SK-N-SH treated with all-trans-retinoic acid at 6 μM for 48 hours (cell line): ENCODE measurements around the gene TMEM212.

Experiments
- ARNTL ChIP-seq: fragments of 450-650 bp; formaldehyde crosslinking; IDR thresholded peaks from 2 replicates; pipeline ENCODE4 v1.5.0; 2020; ENCODE audit warnings: low read depth, mild to moderate bottlenecking, moderate library complexity, borderline replicate concordance
- BACH2 ChIP-seq: fragments of 250-450 bp; sonication (Bioruptor Pico); IDR thresholded peaks from 2 replicates; pipeline ENCODE4 v1.9.0; 2021; ENCODE audit warnings: mild to moderate bottlenecking, borderline replicate concordance
- CREB5 ChIP-seq: fragments of 250-450 bp; sonication (Bioruptor Pico); IDR thresholded peaks from 2 replicates; pipeline ENCODE4 v1.5.1; 2020; ENCODE audit warnings: low read depth, mild to moderate bottlenecking, moderate library complexity
- CSDC2 ChIP-seq: fragments of 250-450 bp; sonication (Bioruptor Pico); IDR thresholded peaks from 2 replicates; pipeline ENCODE4 v1.5.0; 2020; ENCODE audit warnings: mild to moderate bottlenecking, moderate library complexity
- GLIS3 ChIP-seq: fragments of 250-450 bp; sonication (Bioruptor Pico); IDR thresholded peaks from 2 replicates; pipeline ENCODE4 v1.5.0; 2020; ENCODE audit warnings: mild to moderate bottlenecking, moderate library complexity
- OSR1 ChIP-seq: fragments of 250-450 bp; sonication (Bioruptor Pico); IDR thresholded peaks from 2 replicates; pipeline ENCODE4 v1.8.0; 2022; ENCODE audit warnings: moderate library complexity, mild to moderate bottlenecking, inconsistent platforms
- PATZ1 ChIP-seq: fragments of 250-450 bp; sonication (Bioruptor Pico); IDR thresholded peaks from 2 replicates; pipeline ENCODE4 v1.8.0; 2020; ENCODE audit warnings: mild to moderate bottlenecking, moderate library complexity, borderline replicate concordance
- TSHZ2 ChIP-seq: fragments of 250-450 bp; sonication (Bioruptor Pico); IDR thresholded peaks from 2 replicates; pipeline ENCODE4 v1.5.0; 2020; ENCODE audit warnings: mild to moderate bottlenecking, moderate library complexity
- ZNF565 ChIP-seq: fragments of 450-650 bp; formaldehyde crosslinking; conservative IDR thresholded peaks from 2 replicates; pipeline ENCODE4 v1.5.0; 2020; ENCODE audit warnings: low read depth, mild to moderate bottlenecking, moderate library complexity

- TF ChIP-seq CREB5 (CRISPR knock-in tag): no peak
- no peak for TF ChIP-seq TSHZ2 (CRISPR knock-in tag)
- no peak for TF ChIP-seq ARNTL (CRISPR knock-in tag)
- TF ChIP-seq CSDC2 (CRISPR knock-in tag): no peak
- no peak for TF ChIP-seq BACH2
- no peak for TF ChIP-seq ZNF565 (CRISPR knock-in tag)
- TF ChIP-seq OSR1 (CRISPR knock-in tag): no peak
- no peak for TF ChIP-seq PATZ1 (CRISPR knock-in tag)
- TF ChIP-seq GLIS3 (CRISPR knock-in tag): no peak
These were observed 57.3 kb downstream of the TMEM212 start for GRCh38 chr3:171900446-171900845.
